SH-SY5Y (cell line): ENCODE measurements around the gene CLIC4.

Source experiments
- GATA2 ChIP-seq: IDR thresholded peaks from 2 replicates; pipeline ENCODE4 v1.6.1; 2011; ENCODE audit warnings: mild to moderate bottlenecking, low read depth, low read length
- GATA3 ChIP-seq: IDR thresholded peaks from 2 replicates; pipeline ENCODE4 v1.6.1; 2011; ENCODE audit warnings: low read depth, mild to moderate bottlenecking, low read length, moderate library complexity

The CLIC4 gene

GRCh38 chr1:24884751-24885150 is 139.5 kb downstream of the CLIC4 start:
- TF ChIP-seq GATA2 (no peak), GATA3 (no peak)

- no peak for TF ChIP-seq GATA2
- no peak for TF ChIP-seq GATA3
These were observed 141.0 kb downstream of the CLIC4 start for GRCh38 chr1:24886241-24886640.

GRCh38 chr1:24888061-24888970 is 143.1 kb downstream of the CLIC4 start:
- no peak for TF ChIP-seq GATA3
- TF ChIP-seq GATA2 = no peak

- TF ChIP-seq GATA3 (no peak), GATA2 (no peak)
These were observed 143.9 kb downstream of the CLIC4 start for GRCh38 chr1:24888971-24889676.

DNA sequence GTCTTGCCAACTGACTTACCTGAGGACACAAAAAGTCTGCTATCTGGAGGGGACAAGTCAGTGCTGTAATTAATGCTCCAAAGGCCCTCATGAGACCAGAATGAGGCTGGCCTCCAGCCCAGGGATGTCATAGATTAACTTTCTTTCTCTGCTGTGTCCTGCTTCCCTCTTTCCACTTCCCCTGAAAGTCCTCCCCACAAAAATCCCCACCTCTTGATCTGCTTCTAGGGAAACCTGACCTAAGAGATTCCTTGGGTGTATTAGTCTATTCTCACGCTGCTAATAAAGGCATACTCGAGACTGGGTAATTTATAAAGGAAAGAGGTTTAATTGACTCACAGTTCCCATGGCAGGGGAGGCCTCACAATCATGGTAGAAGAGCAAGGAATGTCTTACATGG is 145.6 kb downstream of the CLIC4 start:
- TF ChIP-seq GATA2 (no peak), GATA3 (no peak)

- TF ChIP-seq GATA2 (no peak), GATA3 (no peak)
These were observed 147.2 kb downstream of the CLIC4 start for GRCh38 chr1:24892188-24893153.

DNA sequence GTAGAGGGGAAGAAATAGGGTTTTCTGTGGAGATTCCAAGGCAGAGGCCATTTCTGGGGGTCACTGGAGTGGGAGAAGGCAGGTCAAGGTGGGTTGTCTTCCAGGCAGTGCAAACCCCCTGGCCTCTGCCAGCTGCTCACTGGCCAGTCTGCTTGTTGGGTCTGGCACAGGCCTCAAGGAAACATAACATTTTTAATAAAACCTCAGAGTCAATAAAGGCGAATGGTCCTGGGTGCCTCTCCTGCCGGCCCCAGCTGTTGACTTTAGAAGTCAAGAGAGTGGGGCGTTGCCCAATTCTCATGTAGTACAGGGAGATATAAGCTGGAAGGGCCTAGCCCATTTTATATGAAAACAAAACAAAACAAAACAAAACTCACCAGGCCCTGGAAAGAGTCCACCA is 148.2 kb downstream of the CLIC4 start:
- no peak for TF ChIP-seq GATA2
- no peak for TF ChIP-seq GATA3
